Measurements from ENCODE around the gene ROCK2. TPM values are rescaled to one million over a fixed set of nuclear protein-coding genes. Genes with fewer than 3 reads are reported as not detected.
"Not testable (repeated sequence)": the region's sequence is repeated elsewhere in the genome, so short reads cannot be mapped to it uniquely, and the experiment has no call there.

Gene ROCK2
- polyA plus RNA-seq, 3 donors, result 2.8 to 10.2 (median 4.3) TPM

DNA sequence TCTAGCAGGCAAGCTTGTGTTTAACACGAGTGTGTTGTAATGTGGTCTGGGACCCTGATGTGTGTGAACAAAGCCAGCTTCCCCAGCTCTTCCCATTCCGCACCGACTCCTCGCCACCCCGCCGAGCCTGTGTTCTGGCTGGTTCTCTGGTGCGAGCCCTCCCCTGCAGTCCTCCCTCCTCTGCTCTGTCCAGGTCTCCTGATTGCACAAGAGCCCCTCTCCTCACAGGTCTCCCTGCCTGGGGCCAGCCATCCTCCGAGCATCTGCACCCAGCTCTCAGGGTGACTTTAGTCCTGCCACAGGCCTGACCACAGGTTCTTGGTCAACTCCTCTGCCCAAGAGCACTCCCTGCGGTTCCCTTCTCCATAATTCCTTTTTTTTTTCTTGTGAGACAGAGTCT lies 175.9 kb downstream of the ROCK2 start:
- Histone ChIP-seq H3K27me3 (ENCODE audit: control insufficient read depth in 2 of 2, insufficient read depth in 2 of 2, low read length in 2 of 2) (no peaks in the 10 kb centered on the region), H3K4me2 (replicated peaks; ENCODE audit: extremely low read depth, low read length, poor library complexity, severe bottlenecking) (no peak overlapping the region), H3K36me3 (replicated peaks in 1 of 2; ENCODE audit: control insufficient read depth in 1 of 2, insufficient read depth in 2 of 2, low read length in 2 of 2) (peaks cover 12 to 13% of the 10 kb centered on the region in 2 donors), H3K9me3 (replicated peaks in 1 of 2; ENCODE audit: control insufficient read depth in 1 of 2, insufficient read depth in 1 of 2, low read length in 2 of 2) (no peaks in the 10 kb centered on the region), H3K4me3 (replicated peaks in 1 of 3; ENCODE audit: low read depth in 2 of 3, low read length in 3 of 3) (no peak overlapping the region), H3K4me1 (ENCODE audit: control insufficient read depth in 1 of 2, insufficient read depth in 2 of 2, low read length in 2 of 2) (no peaks in the 10 kb centered on the region), H3K79me2 (ENCODE audit: insufficient read depth, low read length) (no peaks in the 10 kb centered on the region), H3K27ac (ENCODE audit: low read depth in 1 of 2, low read length in 2 of 2) (no peak overlapping the region), H4K20me1 (ENCODE audit: insufficient read depth, low read length) (no peaks in the 10 kb centered on the region), H3K9ac (ENCODE audit: insufficient read depth, low read length, poor library complexity, severe bottlenecking) (no peak overlapping the region), H2AFZ (ENCODE audit: insufficient read depth, low read depth, low read length, poor library complexity, severe bottlenecking) (no peak overlapping the region)
- Mint-ChIP-seq H3K4me3 (no peak overlapping the region), H3K4me1 (peaks cover 9% of the 10 kb centered on the region), H3K27me3 (ENCODE audit: low read depth in 3 of 3) (peaks cover 0 to 2% (median 0%) of the 10 kb centered on the region in 3 donors), H3K9me3 (peaks cover 0 to 2% (median 0%) of the 10 kb centered on the region in 7 donors), H3K36me3 (peaks cover 53 to 73% of the 10 kb centered on the region in 2 donors), H3K27ac (peak overlapping the region in 3 of 7 donors; percentile 4 to 74 (median 37))
- intact Hi-C loops (cut with micrococcal nuclease), result no loop called here
- TF ChIP-seq, protein P1, sequence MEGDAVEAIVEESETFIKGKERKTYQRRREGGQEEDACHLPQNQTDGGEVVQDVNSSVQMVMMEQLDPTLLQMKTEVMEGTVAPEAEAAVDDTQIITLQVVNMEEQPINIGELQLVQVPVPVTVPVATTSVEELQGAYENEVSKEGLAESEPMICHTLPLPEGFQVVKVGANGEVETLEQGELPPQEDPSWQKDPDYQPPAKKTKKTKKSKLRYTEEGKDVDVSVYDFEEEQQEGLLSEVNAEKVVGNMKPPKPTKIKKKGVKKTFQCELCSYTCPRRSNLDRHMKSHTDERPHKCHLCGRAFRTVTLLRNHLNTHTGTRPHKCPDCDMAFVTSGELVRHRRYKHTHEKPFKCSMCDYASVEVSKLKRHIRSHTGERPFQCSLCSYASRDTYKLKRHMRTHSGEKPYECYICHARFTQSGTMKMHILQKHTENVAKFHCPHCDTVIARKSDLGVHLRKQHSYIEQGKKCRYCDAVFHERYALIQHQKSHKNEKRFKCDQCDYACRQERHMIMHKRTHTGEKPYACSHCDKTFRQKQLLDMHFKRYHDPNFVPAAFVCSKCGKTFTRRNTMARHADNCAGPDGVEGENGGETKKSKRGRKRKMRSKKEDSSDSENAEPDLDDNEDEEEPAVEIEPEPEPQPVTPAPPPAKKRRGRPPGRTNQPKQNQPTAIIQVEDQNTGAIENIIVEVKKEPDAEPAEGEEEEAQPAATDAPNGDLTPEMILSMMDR (IDR thresholded peaks at IDR 0.05), result no peak
- 38% methylated on average over 3 of the region's 9 CpGs for WGBS (ENCODE audit: insufficient coverage)
- DNase-seq, result no peak

DNA sequence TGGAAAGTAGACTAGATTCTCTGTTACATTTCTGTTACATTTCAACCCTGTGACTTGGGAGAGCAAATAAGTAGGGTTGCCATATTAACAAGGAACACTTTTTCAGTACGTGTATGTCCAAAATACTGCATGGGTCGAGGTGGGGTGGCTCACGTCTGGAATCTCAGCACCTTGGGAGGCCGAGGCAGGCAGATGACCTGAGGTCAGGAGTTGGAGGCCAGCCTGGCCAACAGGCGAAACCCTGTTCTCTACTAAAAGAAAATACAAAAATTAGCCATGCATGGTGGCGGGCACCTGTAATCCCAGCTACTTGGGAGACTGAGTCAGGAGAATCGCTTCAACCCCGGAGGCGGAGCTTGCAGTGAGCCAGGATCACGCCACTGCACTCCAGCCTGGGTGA lies 178.0 kb downstream of the ROCK2 start:
- Mint-ChIP-seq H3K36me3 (peaks cover 55 to 77% of the 10 kb centered on the region in 2 donors), H3K9me3 (peaks cover 0 to 2% (median 0%) of the 10 kb centered on the region in 7 donors), H3K4me1 (peaks cover 12% of the 10 kb centered on the region), H3K27ac (no peak overlapping the region), H3K4me3 (no peak overlapping the region), H3K27me3 (ENCODE audit: low read depth in 3 of 3) (peaks cover 0 to 2% (median 0%) of the 10 kb centered on the region in 3 donors)
- Histone ChIP-seq H4K20me1 (ENCODE audit: insufficient read depth, low read length) (no peaks in the 10 kb centered on the region), H3K4me3 (replicated peaks in 1 of 3; ENCODE audit: low read depth in 2 of 3, low read length in 3 of 3) (no peak overlapping the region), H3K9me3 (replicated peaks in 1 of 2; ENCODE audit: control insufficient read depth in 1 of 2, insufficient read depth in 1 of 2, low read length in 2 of 2) (no peaks in the 10 kb centered on the region), H3K36me3 (replicated peaks in 1 of 2; ENCODE audit: control insufficient read depth in 1 of 2, insufficient read depth in 2 of 2, low read length in 2 of 2) (peaks cover 8 to 32% of the 10 kb centered on the region in 2 donors), H3K4me2 (replicated peaks; ENCODE audit: extremely low read depth, low read length, poor library complexity, severe bottlenecking) (no peak overlapping the region), H3K27me3 (ENCODE audit: control insufficient read depth in 2 of 2, insufficient read depth in 2 of 2, low read length in 2 of 2) (no peaks in the 10 kb centered on the region), H2AFZ (ENCODE audit: insufficient read depth, low read depth, low read length, poor library complexity, severe bottlenecking) (no peak overlapping the region), H3K27ac (ENCODE audit: low read depth in 1 of 2, low read length in 2 of 2) (no peak overlapping the region), H3K9ac (ENCODE audit: insufficient read depth, low read length, poor library complexity, severe bottlenecking) (no peak overlapping the region), H3K79me2 (ENCODE audit: insufficient read depth, low read length) (no peaks in the 10 kb centered on the region), H3K4me1 (ENCODE audit: control insufficient read depth in 1 of 2, insufficient read depth in 2 of 2, low read length in 2 of 2) (peaks cover 2 to 3% of the 10 kb centered on the region in 2 donors)
- TF ChIP-seq, protein P1 (IDR thresholded peaks at IDR 0.05), result no peak
- no peak for DNase-seq
- intact Hi-C loops (cut with micrococcal nuclease), result no loop called here
- 100% methylated on average over 5 of the region's 10 CpGs for WGBS (ENCODE audit: insufficient coverage)

DNA sequence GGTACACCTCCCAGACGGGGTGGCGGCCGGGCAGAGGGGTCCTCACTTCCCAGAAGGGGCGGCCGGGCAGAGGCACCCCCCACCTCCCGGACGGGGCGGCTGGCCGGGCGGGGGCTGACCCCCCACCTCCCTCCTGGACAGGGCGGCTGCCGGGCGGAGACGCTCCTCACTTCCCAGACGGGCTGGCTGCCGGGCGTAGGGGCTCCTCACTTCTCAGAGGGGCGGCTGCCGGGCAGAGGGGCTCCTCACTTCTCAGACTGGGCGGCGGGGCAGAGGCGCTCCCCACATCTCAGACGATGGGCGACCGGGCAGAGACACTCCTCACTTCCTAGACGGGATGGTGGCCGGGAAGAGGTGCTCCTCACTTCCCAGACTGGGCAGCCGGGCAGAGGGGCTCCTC lies 179.4 kb downstream of the ROCK2 start:
- H3K9me3 Mint-ChIP-seq; H3K4me3 ChIP-seq (replicated peaks in 1 of 3; ENCODE audit: low read depth in 2 of 3, low read length in 3 of 3); H3K9ac ChIP-seq (ENCODE audit: insufficient read depth, low read length, poor library complexity, severe bottlenecking); H3K27me3 ChIP-seq (ENCODE audit: control insufficient read depth in 2 of 2, insufficient read depth in 2 of 2, low read length in 2 of 2); H3K4me3 Mint-ChIP-seq; H3K27me3 Mint-ChIP-seq (ENCODE audit: low read depth in 3 of 3); H3K9me3 ChIP-seq (replicated peaks in 1 of 2; ENCODE audit: control insufficient read depth in 1 of 2, insufficient read depth in 1 of 2, low read length in 2 of 2); H2AFZ ChIP-seq (ENCODE audit: insufficient read depth, low read depth, low read length, poor library complexity, severe bottlenecking); H3K27ac ChIP-seq (ENCODE audit: low read depth in 1 of 2, low read length in 2 of 2); H3K4me2 ChIP-seq (replicated peaks; ENCODE audit: extremely low read depth, low read length, poor library complexity, severe bottlenecking); H4K20me1 ChIP-seq (ENCODE audit: insufficient read depth, low read length); intact Hi-C loops (cut with micrococcal nuclease); H3K79me2 ChIP-seq (ENCODE audit: insufficient read depth, low read length); DNase-seq: not testable (repeated sequence)
- H3K36me3 ChIP-seq (replicated peaks in 1 of 2; ENCODE audit: control insufficient read depth in 1 of 2, insufficient read depth in 2 of 2, low read length in 2 of 2), result peaks cover 8 to 46% of the 10 kb centered on the region in 2 donors
- H3K36me3 Mint-ChIP-seq, result peaks cover 57 to 79% of the 10 kb centered on the region in 2 donors
- peaks cover 24% of the 10 kb centered on the region for H3K4me1 Mint-ChIP-seq
- H3K4me1 ChIP-seq (ENCODE audit: control insufficient read depth in 1 of 2, insufficient read depth in 2 of 2, low read length in 2 of 2), result peaks cover 15 to 17% of the 10 kb centered on the region in 2 donors
- peak overlapping the region in 1 of 7 donors; percentile 61 for H3K27ac Mint-ChIP-seq
- 96% methylated on average over 10 of the region's 28 CpGs for WGBS (ENCODE audit: insufficient coverage)
